ENCODE measurements around the gene PPIL1.

DNA sequence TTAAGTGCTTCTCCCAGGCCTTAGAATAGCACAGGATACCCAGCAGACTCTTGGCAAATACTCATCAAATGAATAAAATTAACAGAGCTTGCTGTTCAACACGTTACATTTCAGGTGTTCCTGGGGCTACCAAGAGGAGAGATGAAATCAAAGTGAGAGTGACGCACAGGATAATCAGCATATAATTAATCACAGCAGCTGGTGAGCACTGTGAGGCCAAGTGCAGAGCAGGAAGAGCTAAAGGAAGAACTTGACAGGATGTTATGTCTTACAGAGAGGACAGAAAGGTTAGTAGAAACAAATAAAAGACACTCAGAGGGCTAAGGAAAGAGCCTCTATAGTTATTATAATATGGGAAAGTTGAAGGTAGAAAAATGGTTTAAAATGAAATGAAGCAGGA lies 8.8 kb downstream of the PPIL1 start:
- TF ChIP-seq, protein P1, sequence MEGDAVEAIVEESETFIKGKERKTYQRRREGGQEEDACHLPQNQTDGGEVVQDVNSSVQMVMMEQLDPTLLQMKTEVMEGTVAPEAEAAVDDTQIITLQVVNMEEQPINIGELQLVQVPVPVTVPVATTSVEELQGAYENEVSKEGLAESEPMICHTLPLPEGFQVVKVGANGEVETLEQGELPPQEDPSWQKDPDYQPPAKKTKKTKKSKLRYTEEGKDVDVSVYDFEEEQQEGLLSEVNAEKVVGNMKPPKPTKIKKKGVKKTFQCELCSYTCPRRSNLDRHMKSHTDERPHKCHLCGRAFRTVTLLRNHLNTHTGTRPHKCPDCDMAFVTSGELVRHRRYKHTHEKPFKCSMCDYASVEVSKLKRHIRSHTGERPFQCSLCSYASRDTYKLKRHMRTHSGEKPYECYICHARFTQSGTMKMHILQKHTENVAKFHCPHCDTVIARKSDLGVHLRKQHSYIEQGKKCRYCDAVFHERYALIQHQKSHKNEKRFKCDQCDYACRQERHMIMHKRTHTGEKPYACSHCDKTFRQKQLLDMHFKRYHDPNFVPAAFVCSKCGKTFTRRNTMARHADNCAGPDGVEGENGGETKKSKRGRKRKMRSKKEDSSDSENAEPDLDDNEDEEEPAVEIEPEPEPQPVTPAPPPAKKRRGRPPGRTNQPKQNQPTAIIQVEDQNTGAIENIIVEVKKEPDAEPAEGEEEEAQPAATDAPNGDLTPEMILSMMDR (IDR thresholded peaks at IDR 0.05), result no peak
- TF ChIP-seq POLR2A (IDR thresholded peaks at IDR 0.05), result no peak
